AG20443 (cell line): ENCODE results near the gene DSE.
"Not testable (repeated sequence)": the region's sequence is repeated elsewhere in the genome, so short reads cannot be mapped to it uniquely, and the experiment has no call there.

ENCODE experiments used
- DNase-seq: peaks from one replicate; pipeline ENCODE4 v3.0.0; 2012; ENCODE audit warnings: low spot score, mixed read lengths

The DSE gene

DNA sequence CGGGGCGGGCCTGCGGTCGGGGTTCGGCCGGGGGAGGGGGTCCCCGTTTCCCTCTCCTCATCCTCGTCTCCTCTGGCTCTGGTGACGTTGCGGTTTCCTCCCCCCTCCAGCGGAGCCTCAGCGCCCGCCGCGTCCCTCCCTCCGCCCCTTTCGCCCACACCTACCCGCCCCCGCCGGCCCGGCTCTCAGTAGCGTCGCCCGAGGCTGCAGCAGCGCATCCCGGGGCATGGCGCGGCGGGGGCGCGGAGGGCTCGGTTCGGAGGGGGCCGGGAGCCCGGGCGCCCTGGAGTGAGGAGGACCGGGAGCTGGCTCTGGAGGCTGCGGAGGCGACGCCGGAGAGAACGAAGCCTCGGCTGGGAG lies at the start of gene DSE:
Gene DSE (plus strand): TSS at position 188 of the 360 bp plus-strand sequence. CDS start 28,304 bp downstream, outside the sequence.
- peak; percentile 90 for DNase-seq

DNA sequence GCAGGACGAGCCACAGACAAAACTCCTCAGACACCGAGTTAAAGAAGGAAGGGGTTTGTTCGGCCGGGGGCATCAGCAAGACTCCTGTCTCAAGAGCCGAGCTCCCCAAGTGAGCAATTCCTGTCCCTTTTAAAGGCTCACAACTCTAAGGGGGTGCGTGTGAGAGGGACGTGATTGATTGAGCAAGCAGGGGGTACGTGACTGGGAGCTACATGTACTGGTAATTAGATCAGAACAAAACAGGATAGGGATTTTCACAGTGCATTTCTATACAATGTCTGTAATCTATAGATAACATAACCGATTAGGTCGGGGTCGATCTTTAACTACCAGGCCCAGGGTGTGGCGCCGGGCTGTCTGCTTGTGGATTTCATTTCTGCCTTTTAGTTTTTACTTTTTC lies 48.8 kb upstream of the DSE start:
- not testable (repeated sequence) for DNase-seq

DNA sequence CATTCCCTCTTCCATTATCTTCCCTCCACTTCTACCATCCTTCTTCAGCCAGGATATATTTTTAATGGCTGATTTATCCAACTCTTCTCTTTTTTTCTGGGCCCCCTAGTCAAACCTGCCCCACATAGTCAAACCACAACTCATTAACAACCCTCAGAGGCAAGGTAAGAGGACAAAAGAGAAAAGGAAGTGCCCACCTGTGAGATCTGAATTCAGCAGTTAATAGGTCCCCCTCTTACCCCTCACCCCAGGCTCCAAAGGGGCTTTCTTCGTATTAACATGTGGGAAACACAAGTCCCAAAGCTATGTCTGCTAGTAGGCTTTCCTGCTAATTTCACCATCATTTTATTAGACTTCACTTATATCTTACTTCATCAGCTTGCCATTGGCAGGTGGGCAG lies 46.9 kb upstream of the DSE start:
- no peak for DNase-seq

DNA sequence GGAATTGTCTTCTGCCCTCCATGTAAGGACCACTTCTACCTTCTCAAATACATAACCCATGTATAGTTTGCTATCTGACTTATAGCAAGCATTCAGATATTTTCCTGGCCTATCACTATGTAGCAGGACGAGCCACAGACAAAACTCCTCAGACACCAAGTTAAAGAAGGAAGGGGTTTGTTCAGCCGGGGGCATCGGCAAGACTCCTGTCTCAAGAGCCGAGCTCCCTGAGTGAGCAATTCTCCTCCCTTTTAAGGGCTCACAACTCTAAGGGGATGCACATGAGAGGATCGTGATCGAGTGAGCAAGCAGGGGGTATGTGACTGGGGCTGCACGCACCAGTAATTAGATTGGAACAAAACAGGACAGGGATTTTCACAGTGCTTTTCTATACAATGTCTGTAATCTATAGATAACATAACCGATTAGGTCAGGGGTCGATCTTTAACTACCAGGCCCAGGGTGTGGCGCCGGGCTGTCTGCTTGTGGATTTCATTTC lies 45.1 kb upstream of the DSE start:
- not testable (repeated sequence) for DNase-seq

DNA sequence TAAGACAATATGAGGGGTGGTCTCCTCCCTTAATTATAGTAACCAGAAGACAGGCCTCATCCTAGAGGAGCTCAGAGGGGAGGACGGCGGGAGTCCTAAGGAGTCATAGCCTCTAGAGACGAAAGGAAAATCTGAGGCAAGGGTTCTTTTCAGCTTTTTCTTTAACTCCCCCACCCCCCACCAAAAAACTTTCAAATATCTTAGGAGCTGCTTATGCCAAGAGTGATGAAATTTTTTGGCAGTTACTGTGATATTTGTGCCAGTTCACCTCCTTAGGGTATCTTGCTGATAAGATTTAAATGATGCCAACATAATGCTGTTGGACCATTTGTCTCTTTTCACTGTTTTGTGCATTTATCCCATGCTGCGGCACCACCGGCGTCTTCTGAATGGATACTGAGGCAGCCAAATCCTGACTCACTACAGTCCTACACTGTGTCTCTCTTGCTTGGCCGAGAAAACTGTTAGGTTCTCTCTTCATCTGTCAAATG lies 44.5 kb upstream of the DSE start:
- DNase-seq: no peak

DNA sequence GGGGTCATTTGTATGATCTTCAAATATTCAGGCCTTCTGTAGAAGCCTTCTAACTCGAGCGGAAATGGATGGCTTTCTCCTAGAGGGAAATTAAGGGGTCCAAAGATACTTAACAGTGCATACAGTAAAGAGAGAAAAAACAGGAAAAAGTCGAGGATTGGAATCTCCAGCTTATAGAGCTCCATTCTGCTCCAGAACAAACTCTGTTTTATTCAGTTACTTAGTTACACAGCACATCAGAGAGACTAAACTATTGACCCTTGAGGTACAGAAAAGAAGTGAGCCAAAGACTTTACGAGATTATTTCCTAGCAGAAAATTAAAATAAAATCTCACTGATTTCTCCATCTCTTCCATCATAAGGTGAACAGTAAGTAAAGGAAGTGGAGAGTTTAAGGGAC lies 43.8 kb upstream of the DSE start:
- no peak for DNase-seq

DNA sequence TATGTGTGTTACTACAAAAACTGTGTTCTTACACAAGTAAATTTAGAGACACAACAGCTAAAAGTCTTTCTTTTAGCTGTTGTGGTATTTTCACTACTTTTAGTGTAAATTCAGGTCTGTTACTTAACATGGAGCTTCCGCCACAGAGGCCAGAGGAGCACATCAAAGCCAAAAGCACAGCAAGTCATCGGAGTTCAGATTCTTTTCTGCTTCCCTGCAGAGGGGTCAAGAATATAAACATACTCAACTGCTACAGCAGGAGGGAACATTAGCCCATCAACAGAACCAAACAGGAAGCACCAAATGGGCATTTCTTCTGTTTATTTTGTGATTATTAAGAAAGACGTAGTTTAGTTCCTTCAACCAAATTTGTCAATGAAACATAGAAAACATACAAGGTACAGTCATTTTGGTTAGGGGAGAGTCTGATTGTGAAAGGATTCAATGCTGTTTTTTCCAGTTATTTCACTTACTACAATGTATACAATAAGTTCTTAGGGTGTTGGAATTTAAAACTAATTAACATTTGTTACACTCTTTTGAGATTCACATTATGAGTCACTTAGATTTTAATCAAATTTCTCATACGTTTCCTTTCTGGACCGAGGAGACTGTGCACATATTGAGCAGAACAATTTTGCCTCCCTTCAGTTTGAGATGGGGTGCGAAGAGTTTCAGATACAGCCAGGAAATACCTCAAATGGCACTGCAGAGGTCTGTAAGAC lies 42.8 kb upstream of the DSE start:
- no peak for DNase-seq

DNA sequence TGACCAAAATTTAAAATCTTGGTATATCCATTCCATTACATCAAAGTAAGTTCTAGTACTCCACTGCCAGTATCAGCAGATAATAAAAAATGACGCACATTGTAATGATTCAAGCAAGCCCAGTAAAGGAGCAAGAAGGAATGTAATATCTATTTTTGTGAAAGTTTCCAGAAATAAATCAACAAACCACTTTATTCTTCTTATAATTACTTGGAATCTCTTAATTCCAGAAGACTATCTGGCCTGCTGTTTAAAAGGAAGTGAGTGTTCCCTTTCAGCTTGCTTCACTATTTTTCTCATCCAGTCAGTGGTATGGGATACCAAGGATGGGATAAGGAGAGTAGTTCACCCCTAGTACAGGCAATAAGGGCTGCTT lies 42.2 kb upstream of the DSE start:
- peak; percentile 22 for DNase-seq

DNA sequence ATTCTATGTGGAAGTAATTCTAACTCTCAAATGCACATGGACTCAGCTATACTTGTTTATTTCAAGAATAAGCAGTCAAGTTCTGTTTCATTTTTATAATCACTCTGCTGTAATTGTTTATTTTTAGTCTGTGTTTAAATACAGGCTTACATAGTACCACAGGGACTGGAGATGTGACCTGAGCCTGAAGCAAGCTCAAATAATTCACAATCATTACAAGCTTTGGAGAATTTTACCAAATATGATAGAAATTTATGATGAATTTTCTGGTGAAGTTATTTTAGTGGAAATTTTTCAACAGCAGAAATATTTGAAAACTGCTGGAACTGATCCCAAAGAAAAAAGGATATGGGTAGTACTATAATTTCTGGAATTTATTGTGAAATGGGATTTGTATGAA lies 41.6 kb upstream of the DSE start:
- DNase-seq: no peak

DNA sequence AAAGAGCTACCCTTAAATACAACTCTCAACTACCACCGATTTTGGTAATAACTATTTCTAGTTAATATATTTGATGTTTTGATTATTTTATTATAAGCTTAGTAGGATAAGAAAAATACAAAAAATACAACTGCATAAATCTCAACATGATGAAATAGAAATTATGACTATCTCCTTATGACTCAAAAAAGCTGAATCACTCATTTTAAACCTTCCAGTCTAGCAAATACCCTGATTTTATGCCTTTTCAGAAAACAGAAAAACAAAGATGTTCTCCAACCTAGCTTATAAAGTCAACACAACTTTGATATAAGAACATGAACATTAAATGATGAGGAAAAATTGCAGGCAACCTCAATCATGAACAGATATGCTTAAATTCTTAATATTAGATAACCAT lies 40.2 kb upstream of the DSE start:
- no peak for DNase-seq

DNA sequence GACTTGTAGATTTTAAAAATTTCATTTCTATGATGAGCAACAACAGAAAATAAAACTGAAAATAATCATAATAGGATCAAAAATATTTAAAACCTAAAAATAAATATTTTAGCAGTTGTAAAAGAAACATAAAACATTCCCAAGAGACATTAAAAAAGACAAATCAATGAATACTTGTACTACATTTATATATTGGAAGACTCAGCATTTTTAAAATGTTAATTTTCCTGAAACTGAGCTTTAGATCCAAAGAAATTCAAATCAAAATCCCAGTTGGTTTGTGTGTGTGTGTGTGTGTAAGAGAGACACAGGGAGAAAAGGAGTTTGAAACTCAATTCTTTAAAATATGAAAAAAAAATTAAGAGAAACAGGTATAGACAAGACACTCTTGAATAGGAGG lies 38.7 kb upstream of the DSE start:
- no peak for DNase-seq

DNA sequence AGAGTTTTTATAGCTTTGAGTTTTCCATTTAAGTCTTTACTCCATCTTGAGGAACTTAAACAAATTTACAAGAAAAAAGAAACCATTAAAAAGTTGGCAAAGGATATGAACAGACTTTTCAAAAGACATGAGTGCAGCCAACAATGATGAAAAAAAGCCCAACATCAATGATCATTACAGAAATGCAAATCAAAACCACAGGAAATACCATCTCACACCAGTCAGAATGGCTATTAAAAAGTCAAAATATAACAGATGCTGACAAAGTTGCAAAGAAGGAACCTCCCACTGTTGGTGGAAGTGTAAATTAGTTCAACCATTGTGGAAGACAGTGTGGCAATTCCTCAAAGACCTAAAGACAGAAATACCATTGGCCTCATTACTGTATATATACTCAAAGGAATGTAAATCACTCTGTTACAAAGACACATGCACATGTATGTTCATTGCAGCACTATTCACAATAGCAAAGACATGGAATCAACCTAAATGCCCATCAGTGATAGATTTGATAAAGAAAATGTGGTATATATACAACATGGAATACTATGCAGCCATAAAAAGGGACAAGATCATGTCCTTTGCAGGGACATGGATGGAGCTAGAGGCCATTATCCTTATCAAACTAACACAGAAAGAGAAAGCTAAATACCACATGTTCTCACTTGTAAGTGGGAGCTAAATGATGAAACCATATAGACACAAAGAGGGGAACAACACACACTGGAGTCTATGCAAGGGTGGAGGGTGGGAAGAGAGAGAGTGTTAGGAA lies 35.9 kb upstream of the DSE start:
- not testable (repeated sequence) for DNase-seq

DNA sequence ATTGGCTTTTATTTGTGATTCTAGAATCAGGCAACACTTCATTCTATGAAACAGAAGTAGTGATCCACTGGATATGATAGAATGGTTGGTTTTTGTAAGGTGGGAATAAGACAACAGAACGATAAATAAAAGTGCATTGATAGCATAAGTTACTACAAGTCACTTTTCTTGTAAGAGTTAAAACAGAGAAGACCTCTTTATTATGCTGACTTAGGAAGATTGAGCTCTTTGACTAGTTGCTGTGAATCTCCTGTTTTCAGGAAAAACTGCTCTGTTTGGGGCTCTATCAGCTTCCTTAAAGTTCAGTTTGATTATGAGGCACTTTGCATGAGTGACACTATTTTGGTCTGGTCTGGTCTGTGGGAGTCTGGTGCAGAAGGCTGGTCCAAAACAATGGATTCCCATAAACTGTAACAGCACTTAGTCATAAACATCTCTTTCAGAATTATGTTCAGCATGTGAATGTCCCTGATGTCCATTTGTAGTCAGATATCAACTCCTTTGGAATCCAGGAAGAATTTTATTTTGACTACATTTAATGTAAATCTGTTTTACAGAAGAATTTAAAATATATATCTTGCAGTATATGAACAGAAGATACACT lies 35.0 kb upstream of the DSE start:
- DNase-seq: no peak

DNA sequence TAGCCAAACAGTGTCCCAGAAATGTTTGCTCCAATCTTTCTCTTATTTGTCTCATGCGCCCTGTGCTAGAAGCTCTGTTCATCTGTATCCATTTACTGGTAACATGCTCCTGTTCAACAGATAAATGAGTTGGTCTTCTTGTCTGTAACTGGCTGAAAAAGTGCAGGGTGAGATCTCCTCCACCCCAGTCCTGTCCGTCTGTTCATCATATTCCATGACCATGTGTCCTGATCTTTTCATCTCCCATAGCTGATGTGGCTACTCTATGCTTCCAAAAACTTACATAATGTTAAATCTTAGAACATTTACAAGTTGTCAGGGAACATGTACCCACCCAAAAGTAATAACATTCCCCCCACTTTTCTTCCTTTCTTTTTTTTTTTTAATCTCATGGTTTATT lies 31.8 kb upstream of the DSE start:
- no peak for DNase-seq

DNA sequence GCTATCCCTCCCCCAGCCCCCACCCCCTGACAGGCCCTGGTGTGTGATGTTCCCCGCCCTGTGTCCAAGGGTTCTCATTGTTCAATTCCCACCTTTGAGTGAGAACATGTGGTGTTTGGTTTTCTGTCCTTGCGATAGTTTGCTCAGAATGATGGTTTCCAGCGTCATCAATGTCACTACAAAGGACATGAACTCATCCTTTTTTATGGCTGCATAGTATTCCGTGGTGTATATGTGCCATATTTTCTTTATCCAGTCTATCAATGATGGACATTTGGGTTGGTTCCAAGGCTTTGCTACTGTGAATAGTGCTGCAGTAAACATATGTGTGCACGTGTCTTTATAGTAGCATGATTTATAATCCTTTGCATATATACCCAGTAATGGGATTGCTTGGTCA lies 30.1 kb upstream of the DSE start:
- not testable (repeated sequence) for DNase-seq

DNA sequence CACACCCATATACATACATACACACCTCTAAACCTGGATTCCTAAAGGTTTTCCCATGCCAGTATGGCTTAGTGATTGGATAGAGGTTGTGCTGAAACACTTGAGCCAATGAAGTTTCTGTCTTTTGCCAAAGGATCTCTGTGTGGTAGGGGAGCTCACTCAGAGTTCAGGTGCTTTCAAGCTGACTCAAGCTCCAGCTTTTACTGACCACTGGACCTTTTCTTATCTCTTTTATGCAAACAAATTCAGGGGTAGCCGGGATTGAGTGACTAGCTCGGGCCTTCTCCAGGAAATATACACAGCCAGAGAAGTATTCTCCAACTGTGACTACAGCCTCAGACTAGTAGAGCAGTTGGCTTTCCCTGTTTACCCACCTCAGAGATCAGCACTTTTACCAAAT lies 21.5 kb upstream of the DSE start:
- no peak for DNase-seq

DNA sequence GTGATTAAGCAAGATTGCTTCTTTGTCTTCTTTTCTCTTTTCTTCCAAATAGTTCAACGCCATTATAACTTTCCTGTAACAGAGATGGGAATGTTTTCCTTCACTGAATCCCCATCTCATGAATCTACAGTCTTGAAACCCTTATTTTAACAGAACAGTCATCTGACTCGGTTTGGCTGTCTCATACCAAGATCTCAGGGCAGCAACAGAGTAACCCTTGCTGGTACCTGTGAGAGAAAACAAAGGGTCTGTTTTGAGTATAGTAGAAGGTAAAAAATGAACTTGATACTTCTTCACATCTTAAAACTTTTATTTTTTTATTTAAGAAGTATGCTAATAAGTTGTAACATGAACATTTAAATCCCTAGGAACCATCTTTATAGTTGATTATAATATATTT lies 19.6 kb upstream of the DSE start:
- no peak for DNase-seq

DNA sequence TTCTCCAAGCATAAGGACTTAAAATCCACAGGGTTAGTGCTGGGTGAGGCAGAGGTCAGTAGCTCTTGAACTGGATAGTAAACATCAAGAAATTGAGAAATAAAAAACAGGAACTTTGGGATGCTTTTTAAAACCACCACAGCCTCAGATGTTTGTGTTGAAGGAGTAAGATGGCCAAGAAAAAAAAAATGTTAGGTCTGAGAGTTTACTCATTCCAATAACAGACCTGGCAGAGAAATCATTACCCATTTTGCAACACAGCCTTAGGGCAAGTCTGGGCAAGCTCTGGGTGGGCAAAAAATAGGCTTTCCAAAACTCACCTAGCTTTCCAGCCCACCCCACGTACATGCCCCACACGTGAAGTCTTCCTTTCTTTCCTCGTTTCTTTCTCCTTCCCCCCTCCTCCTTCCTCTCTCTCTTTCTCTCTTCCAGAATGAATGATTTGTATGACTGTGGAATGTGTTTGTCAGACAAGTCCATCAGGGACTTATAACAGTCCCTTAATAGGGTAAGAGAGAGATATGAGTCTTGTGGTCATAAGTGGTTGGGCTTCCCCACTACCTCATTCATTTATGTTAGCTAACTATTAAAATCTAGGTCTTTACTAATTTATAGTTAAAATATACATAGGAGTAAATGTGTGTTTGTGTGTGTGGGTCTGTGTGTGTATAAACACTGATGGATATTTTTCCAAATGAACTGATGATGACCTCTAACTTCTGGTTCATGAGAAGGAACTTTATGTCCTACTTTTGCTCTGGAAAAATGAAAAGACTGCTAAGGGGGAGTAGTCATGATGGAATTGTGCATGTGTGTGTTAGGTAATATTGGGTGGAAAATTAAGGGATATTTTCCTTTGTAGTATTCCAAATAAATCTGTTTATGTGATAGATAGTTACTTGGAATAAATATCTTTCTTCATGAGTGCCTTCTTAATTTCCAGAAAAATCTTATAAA lies 18.0 kb upstream of the DSE start:
- peak; percentile 60 for DNase-seq

DNA sequence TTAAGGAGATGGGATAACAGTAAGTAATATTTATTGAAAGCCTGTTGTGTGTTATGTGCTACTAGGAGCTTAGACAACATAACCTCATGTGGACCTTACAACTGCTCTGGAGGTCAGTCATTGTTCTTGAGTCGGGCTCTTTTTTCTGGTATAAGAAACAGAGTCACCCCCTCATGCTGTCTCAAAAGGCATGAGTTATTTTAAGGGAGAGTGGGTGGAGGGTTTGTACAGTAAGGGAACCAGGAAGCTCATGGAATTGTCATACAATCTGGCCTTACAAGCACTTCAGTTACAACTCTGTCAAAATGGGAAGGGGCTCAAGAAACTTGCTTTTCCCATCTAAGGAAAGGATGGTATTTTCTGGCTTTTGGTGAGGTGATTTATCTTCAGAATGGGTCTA lies 16.5 kb upstream of the DSE start:
- DNase-seq: no peak

DNA sequence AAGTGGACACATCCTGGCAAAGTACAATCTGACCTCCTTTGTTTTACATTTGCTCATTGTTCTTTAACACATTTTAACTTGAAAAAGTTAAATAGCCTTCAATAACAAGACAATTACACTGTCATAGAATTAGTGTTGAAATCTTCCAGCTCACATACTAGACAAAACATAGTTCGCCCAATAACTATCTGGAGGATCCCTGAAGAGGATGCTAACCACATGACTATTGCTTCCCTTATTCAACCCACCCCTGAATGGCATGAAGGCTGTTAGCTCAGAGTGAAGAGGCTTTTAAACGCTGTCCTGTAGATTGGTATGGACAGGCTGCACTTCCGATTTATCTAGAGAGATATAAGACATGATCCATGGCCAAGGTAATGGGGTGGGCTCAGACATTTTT lies 15.0 kb upstream of the DSE start:
- no peak for DNase-seq

DNA sequence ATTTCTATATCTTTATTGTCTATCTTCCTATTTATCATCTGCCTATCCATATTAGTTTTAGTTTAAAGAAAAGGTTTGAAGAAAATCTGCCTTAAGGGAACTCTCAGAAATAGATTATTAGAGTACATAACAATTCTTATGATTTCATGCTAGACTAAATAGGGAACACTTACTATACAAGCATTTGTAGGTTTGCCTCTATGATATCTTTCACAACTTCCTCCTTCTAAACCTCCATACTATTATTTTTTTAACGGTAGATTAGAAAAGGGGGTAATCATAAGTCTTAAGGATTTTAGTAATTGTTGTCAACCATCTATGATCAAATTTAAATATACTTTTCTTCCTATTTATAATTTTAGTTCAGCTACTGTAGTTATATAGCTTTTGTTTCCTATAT lies 11.6 kb upstream of the DSE start:
- no peak for DNase-seq

DNA sequence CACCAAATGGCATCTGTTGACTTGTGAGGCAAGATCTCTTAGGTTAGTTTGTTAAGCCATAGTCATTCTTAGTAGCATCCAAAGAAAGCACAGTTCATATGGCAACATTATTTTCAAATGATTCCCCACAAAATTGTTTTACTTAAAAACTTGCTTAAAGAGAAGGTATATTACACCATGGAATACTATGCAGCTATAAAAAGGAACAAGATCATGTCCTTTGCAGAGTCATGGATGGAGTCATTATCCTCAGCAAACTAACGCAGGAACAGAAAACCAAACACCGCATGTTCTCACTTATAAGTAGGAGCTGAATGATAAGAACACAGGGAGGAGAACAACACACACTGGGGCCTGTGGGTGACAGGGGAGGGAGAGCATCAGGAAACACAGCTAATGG lies 10.9 kb upstream of the DSE start:
- no peak for DNase-seq
